ENCODE measurements around the gene SAMD11.

DNA sequence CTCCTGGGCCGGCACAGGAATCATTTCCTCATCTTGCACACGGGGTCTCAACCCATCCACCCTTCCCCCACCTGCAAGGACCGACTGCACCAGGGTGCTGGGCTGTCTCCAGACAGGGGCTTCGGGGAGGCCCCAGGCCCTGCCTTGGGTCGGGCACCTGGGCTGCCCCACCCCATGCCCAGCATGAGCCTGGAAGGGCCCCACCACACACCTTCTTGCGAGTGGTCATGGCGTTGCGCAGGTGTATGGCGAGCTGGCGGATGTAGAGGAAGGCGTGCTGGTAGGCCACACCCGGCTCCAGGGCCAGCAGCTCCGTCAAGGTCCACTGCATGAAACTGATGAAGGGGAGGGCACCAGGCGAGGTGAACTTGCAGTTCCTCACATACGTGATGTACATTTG, 28.5 kb downstream of the SAMD11 start:
- TF ChIP-seq EZH2phosphoT487 (IDR thresholded peaks at IDR 0.05; ENCODE audit: insufficient read depth, low read depth) = no peak
- TF ChIP-seq EZH2 (IDR thresholded peaks at IDR 0.05; ENCODE audit: insufficient read depth, poor library complexity, severe bottlenecking) = no peak

Measured in GM23248 (cell line).